HUES48 (cell line): ENCODE measurements around the gene RBM19.
"Not testable (repeated sequence)": the region's sequence is repeated elsewhere in the genome, so short reads cannot be mapped to it uniquely, and the experiment has no call there.

Source experiments
- H3K27ac ChIP-seq: one replicate; pipeline ENCODE4 v1.7.0; 2013; ENCODE audit warnings: low read depth, low read length, inconsistent platforms
- H3K27me3 ChIP-seq: 2 replicates; pipeline ENCODE4 v1.6.1; 2013; ENCODE audit warnings: mild to moderate bottlenecking, low read length; ENCODE audit not compliant: control insufficient read depth, insufficient read depth
- H3K36me3 ChIP-seq: 2 replicates; pipeline ENCODE4 v1.6.1; 2013; ENCODE audit warnings: low read length; ENCODE audit not compliant: control insufficient read depth, insufficient read depth
- H3K4me1 ChIP-seq: 2 replicates; pipeline ENCODE4 v1.6.1; 2013; ENCODE audit warnings: mild to moderate bottlenecking, low read length; ENCODE audit not compliant: control insufficient read depth, insufficient read depth
- H3K4me3 ChIP-seq: 2 replicates; pipeline ENCODE4 v1.5.1; 2013; ENCODE audit warnings: mild to moderate bottlenecking, low read depth, low read length
- H3K9ac ChIP-seq: 2 replicates; pipeline ENCODE4 v1.6.1; 2013; ENCODE audit warnings: mild to moderate bottlenecking, low read depth, low read length, moderate library complexity
- H3K9me3 ChIP-seq: 2 replicates; pipeline ENCODE4 v1.6.1; 2013; ENCODE audit warnings: low read length; ENCODE audit not compliant: control insufficient read depth, insufficient read depth

RBM19 gene

DNA sequence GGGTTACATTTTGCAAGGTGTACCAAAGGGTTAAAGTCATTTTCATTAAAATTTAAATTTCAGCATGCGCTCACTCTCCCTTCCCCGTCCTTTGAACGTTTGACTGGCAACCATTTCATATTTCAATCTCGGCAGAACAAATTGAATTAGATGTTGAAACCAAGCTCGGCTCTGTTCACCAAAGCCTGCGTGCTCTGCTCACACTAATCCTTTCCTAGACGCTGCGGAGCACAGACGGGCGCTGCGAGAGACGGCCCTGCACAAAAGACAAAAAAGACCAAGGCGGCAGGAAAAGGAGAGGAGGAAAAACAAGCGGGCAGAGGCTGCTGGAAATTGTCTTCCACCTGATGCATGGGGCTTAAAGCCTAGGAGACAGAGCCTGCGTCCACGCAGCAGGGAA lies 149.3 kb downstream of the RBM19 start:
- Histone ChIP-seq H3K9me3 (no peaks in the 10 kb centered on the region), H3K27me3 (no peaks in the 10 kb centered on the region), H3K27ac (no peak overlapping the region), H3K4me1 (0 out of 2 replicates have a peak, but pooled peaks cover 5% of the 10 kb centered on the region), H3K4me3 (no peak overlapping the region), H3K9ac (no peak overlapping the region), H3K36me3 (peaks cover 4% of the 10 kb centered on the region; the same call in 1 of the 2 replicates)

GRCh38 chr12:113815031-113815430 lies 151.1 kb downstream of the RBM19 start:
- Histone ChIP-seq H3K4me3 (no peak overlapping the region), H3K4me1 (0 out of 2 replicates have a peak, but pooled peaks cover 5% of the 10 kb centered on the region), H3K9me3 (no peaks in the 10 kb centered on the region), H3K27me3 (no peaks in the 10 kb centered on the region), H3K9ac (no peak overlapping the region), H3K27ac (no peak overlapping the region), H3K36me3 (no peaks in the 10 kb centered on the region)

GRCh38 chr12:113813229-113813541 lies 152.9 kb downstream of the RBM19 start:
- no peaks in the 10 kb centered on the region for H3K27me3 ChIP-seq
- H3K4me1 ChIP-seq = peaks cover 2% of the 10 kb centered on the region
- no peaks in the 10 kb centered on the region for H3K9me3 ChIP-seq
- no peak overlapping the region for H3K27ac ChIP-seq
- H3K36me3 ChIP-seq = no peaks in the 10 kb centered on the region
- no peak overlapping the region for H3K4me3 ChIP-seq
- H3K9ac ChIP-seq = no peak overlapping the region

DNA sequence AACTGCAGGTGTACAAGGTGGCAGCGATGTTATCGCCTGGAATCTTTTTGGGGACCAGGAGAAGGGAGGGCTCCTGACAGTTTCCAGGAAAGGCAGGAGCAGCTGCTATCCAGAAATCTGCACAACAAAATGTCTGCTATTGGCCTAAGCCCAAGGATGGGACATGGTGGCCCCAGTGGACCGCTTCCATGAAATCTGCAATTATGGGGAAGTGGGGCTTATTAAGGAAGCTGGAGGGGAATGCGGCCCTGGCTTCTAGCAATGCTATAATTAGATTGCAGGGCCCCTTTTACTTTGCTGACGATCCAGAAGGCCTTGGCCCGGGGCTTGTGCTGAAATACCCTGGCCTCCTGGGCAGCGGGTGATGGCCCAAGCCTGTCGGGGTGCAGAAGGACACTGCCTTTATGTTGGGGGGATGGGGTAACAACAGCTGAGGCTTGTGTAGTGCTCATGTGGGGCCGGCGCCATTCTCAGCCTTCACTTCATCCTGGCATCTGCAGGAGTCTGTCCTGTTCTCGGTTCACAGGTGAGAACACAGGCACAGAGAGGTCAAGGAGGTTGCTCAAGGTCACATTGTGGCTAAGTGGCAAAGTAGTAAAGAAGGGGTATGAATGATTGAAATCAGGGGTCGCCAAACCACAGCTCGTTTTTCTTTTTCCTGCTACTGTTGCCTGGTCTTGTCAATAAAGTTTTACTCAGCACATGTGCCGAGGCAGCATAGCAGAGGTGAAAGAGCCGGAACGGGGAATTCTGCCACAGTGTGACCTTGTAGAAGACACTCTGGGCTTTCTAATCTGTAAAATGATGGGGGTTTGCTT lies 153.5 kb downstream of the RBM19 start:
- H3K9me3 ChIP-seq = no peaks in the 10 kb centered on the region

GRCh38 chr12:113809462-113810220 lies 156.5 kb downstream of the RBM19 start:
- not testable (repeated sequence) for H3K36me3 ChIP-seq, H3K9ac ChIP-seq, H3K27ac ChIP-seq, H3K4me3 ChIP-seq, H3K4me1 ChIP-seq, H3K9me3 ChIP-seq, H3K27me3 ChIP-seq

More for the DNA sequence above, 153.5 kb downstream of the RBM19 start:
- Histone ChIP-seq H3K27me3 (no peaks in the 10 kb centered on the region), H3K9ac (no peak overlapping the region), H3K4me3 (no peak overlapping the region), H3K4me1 (peaks cover 5% of the 10 kb centered on the region), H3K36me3 (no peaks in the 10 kb centered on the region), H3K27ac (no peak overlapping the region)

DNA sequence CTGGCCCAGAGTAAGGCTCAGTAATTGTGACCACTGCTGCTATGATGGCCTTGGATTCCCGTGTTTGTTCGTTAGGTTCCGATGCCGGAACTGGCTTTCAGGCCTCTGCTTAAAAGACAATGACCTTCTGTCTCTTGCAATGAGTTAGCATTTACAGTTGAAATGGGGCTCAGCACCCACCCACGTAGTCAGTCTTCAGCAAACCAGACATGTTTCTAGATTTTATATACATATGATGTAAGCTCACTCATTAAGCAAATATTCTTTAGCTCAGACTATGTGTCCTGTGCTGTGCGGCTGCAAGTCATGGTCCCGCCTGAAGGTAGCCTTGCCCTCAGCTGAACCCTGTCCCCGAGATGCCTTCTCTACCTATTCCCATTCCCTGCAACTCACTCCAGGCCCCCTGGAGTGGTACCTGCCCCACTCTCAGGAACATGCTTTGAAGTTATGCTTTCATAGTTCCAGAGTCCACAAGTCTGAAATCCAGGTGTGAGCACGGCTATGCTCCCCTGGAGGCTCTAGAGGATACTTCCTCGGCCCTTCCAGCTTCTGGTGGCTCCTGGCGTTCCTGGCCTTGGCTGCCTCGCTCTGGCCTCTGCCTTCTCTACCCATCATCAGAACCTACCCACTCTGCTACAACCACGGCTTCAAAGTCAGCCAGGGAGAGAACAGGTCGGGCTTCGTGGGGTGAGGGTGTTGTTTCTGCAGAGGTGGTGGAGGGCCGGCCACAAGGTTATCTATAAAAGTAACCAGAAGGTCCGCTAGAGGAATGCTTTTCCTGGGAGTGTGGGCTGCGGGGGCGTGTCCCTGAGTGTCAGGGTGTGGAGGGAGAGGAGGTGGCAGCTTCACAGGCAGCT lies 157.8 kb downstream of the RBM19 start:
- Histone ChIP-seq H3K27me3 (no peaks in the 10 kb centered on the region), H3K4me1 (peaks cover 5% of the 10 kb centered on the region), H3K4me3 (no peak overlapping the region), H3K27ac (no peak overlapping the region), H3K9ac (no peak overlapping the region), H3K9me3 (no peaks in the 10 kb centered on the region), H3K36me3 (no peaks in the 10 kb centered on the region)

- Histone ChIP-seq H3K27me3 (no peaks in the 10 kb centered on the region), H3K27ac (no peak overlapping the region), H3K9ac (no peak overlapping the region), H3K4me1 (peaks cover 5% of the 10 kb centered on the region), H3K4me3 (no peak overlapping the region), H3K36me3 (no peaks in the 10 kb centered on the region), H3K9me3 (no peaks in the 10 kb centered on the region)
Observed at GRCh38 chr12:113805673-113806072, 160.5 kb downstream of the RBM19 start.

DNA sequence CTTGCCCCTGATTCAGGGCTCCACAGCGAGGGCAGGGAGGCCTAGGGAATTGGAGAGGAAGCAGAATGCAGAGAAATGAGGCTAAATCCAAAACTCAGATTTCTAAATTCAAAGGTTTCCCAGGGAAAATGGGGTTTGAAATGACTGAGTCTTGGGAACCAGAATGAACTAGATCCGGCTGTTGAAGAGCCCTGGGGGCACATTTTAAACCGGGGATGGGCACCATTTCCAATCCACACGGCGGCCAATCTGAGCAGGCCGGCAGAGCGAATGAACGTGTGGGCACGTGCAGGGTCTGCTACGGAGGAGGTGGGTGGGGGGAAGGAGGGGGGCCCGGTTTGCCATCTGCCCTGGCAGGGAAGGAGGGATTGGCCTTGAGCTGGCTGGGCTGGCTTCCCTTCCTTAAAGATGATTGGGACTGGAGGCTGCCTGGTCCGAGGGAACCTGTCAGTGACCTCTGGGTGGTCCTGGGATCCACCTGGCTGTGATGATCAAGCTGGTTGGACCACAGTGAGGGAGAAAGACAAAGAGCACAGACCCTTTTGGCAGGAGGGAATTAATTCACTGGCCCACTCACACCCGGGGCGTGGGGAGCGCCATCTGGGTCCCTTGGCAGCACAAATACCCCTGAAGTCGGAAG lies 161.0 kb downstream of the RBM19 start:
- no peaks in the 10 kb centered on the region for H3K36me3 ChIP-seq
- H3K4me3 ChIP-seq = no peak overlapping the region
- H3K27ac ChIP-seq = no peak overlapping the region
- H3K4me1 ChIP-seq = peaks cover 5% of the 10 kb centered on the region
- H3K27me3 ChIP-seq = no peaks in the 10 kb centered on the region
- no peak overlapping the region for H3K9ac ChIP-seq
- no peaks in the 10 kb centered on the region for H3K9me3 ChIP-seq

DNA sequence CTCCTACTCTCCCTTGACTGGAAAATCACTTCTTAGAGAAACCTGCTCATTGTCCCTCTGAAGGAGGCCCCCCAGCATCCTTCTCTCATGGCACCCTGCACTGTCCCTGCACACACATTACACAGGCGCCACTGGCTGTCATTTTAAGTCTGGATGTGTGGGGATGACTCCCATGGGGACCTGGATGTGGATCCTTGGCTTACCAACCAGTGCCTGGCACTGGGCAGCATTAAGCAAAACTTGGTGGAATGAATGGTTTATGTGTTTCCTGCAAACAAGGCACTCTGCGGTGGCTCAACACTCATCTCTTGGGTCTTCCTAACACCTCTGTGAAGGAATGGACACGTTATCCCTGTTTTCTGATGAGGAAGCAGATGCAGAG lies 162.4 kb downstream of the RBM19 start:
- Histone ChIP-seq H3K27me3 (no peaks in the 10 kb centered on the region), H3K9ac (no peak overlapping the region), H3K4me3 (no peak overlapping the region), H3K4me1 (peaks cover 5% of the 10 kb centered on the region), H3K27ac (no peak overlapping the region), H3K36me3 (no peaks in the 10 kb centered on the region), H3K9me3 (no peaks in the 10 kb centered on the region)

DNA sequence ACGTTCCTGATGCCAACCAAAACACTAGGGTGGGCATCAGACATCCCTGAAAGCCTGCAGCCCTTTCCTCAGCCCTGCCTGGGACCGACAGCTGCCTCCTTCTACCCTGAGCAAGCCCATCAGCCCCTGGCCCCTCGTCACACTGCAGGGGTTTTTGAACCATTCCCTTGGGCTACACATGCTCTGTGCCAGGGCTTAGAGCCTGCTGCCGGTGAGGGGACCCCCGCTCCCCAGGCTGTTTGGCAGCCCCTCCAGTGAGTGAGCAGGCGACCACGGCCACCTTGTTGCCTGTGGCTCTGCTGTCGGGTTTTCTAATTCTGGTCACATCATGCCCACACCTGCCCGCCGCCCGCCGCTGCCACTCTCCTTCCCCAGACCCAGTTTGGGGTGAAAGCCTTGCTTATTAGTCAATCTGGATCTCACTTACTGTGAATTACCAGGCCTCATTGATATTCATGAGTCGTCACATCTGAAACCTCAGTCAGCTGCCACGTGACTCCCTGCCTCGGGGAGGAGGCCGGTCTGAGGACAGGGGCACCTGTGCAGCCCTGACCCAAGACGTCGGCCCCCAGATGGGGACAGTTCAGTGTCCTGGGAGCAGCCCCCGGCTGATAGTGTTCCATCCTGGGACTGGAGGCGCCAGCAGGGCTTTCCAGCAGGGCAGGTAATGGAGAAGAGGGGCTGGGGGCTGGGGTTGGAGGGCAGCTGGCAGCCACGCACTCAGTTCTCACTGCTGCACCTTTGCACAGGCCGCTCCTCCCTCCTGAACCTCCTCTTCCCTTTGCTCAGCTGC lies 163.0 kb downstream of the RBM19 start:
- Histone ChIP-seq H3K4me1 (peaks cover 3% of the 10 kb centered on the region), H3K36me3 (no peaks in the 10 kb centered on the region), H3K27me3 (no peaks in the 10 kb centered on the region), H3K9me3 (no peaks in the 10 kb centered on the region), H3K27ac (no peak overlapping the region), H3K4me3 (no peak overlapping the region), H3K9ac (no peak overlapping the region)
